NT2/D1 (cell line): ENCODE measurements around the gene GPD1.

Experiments used
- SUZ12 ChIP-seq: IDR thresholded peaks from 2 replicates; pipeline ENCODE4 v1.6.1; 2011; ENCODE audit not compliant: insufficient read length, insufficient read depth; ENCODE audit errors: extremely low read depth
- YY1 ChIP-seq: IDR thresholded peaks from 2 replicates; pipeline ENCODE4 v1.6.1; 2011; ENCODE audit not compliant: insufficient read length, insufficient read depth

DNA sequence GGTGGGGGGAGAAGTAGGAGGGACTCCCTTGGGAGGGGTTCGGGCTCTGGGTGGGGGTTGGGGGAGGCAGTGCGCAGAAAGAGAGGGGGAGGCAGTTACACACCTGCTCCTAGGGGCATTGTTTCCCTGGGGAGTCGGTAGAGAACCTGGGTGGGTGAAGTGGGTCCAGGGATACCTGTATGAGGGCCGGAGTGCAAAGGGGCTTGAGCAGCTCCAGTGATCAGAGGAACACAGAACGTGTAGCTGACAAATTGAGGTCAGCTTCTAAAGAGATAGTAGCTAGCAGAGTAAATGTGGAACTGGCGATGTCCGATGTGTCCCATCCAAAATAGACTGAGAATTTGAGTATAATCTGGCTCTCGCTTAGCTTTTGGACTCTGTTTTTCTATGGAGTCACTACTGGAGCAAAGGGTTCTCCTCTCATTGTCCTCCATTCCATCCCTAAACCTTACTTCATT, 18.2 kb upstream of the GPD1 start:
- TF ChIP-seq YY1, result no peak
- no peak for TF ChIP-seq SUZ12
